ENCODE results near the gene PACRG. TPM values are rescaled to one million over a fixed set of nuclear protein-coding genes. Genes with fewer than 3 reads are reported as not detected.

Gene PACRG
- polyA plus RNA-seq, 1 donor: 1.5 TPM

GRCh38 chr6:162882801-162883481 is 155.2 kb downstream of the PACRG start:
- H3K4me3 ChIP-seq (ENCODE audit: low read length): no peak overlapping the region
- H3K36me3 ChIP-seq (ENCODE audit: control insufficient read depth, insufficient read depth, low read length): no peaks in the 10 kb centered on the region
- H3K27ac ChIP-seq (ENCODE audit: low read length): no peak overlapping the region
- DNase-seq: no peak
- whole genome bisulfite sequencing (ENCODE audit: insufficient coverage, low lambda C conversion rate): 100% methylated on average over 1 of the region's 8 CpGs
- H3K4me1 ChIP-seq (ENCODE audit: control insufficient read depth, insufficient read depth, low read length): no peaks in the 10 kb centered on the region
- H3K9me3 ChIP-seq (ENCODE audit: control insufficient read depth, low read depth, low read length): peaks cover 7% of the 10 kb centered on the region
- no peaks in the 10 kb centered on the region for H3K27me3 ChIP-seq (ENCODE audit: control insufficient read depth, insufficient read depth, low read length)

DNA sequence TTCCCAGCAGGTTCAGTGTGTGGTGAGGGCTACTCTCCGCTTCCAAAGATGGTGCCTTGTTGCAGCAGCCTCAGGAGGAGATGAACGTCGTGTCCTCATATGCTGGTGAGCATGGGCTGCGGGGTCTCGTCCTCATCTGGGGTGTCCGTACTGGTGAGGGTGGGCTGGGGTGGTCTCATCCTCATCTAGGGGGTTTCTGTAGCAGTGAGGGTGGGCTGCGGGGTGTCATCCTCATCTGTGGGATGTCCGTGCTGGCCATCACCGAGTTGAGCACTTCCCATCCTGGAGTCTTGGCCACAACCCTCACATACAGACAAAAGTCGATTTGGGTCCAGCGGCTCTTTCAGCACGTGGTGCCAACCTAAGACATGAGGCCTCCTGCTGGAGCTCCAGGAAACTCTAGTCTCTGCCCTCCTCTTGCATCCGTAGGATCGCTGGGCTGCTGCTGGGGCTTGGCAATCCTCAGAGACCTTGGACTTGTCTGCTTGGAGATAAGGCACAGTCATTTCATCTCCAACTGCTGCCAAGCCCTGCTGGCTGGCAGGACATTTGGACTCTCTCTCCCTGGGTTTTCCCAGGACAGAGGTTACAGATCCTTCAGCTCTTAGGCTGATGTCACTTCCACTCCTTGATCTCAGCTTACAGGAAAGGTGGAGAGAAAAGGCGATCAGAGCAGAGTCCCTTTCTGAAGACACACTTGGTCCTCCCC is 160.4 kb downstream of the PACRG start:
- H3K9me3 ChIP-seq (ENCODE audit: control insufficient read depth, low read depth, low read length): no peaks in the 10 kb centered on the region
- no peaks in the 10 kb centered on the region for H3K4me1 ChIP-seq (ENCODE audit: control insufficient read depth, insufficient read depth, low read length)
- no peaks in the 10 kb centered on the region for H3K27me3 ChIP-seq (ENCODE audit: control insufficient read depth, insufficient read depth, low read length)
- no peak overlapping the region for H3K4me3 ChIP-seq (ENCODE audit: low read length)
- DNase-seq: peak in 1 of 2 donors; percentile 3
- WGBS (ENCODE audit: insufficient coverage, low lambda C conversion rate): no CpG with 5 or more reads among the region's 15 CpGs
- H3K36me3 ChIP-seq (ENCODE audit: control insufficient read depth, insufficient read depth, low read length): no peaks in the 10 kb centered on the region
- H3K27ac ChIP-seq (ENCODE audit: low read length): no peak overlapping the region

- H3K4me1 ChIP-seq (ENCODE audit: control insufficient read depth, insufficient read depth, low read length): no peaks in the 10 kb centered on the region
- 38% methylated on average over 1 of the region's 1 CpG for whole genome bisulfite sequencing (ENCODE audit: insufficient coverage, low lambda C conversion rate)
- no peaks in the 10 kb centered on the region for H3K36me3 ChIP-seq (ENCODE audit: control insufficient read depth, insufficient read depth, low read length)
- H3K27ac ChIP-seq (ENCODE audit: low read length): no peak overlapping the region
- no peaks in the 10 kb centered on the region for H3K27me3 ChIP-seq (ENCODE audit: control insufficient read depth, insufficient read depth, low read length)
- DNase-seq: no peak
- H3K4me3 ChIP-seq (ENCODE audit: low read length): no peak overlapping the region
- H3K9me3 ChIP-seq (ENCODE audit: control insufficient read depth, low read depth, low read length): no peaks in the 10 kb centered on the region
Measured at GRCh38 chr6:162889303-162889702, 161.5 kb downstream of the PACRG start.

DNA sequence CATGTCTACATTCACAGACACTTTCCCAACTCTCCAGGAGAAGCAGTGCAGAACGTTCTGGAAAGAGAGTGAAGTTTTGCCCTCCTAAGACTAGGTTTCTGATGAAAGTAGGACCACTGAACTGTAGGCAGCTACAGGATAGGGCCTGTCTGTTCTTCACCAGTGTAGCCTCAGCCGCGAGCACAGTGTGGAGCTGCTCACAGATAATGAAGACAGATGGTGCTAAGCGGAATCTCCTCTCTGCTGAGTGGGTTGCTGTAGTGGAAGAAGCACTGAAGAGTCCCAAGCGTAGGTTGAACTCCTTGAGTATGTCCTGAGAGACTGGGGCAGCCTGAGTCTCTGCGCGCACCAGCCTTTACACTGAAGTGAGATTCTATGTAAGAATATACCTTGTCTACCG is 170.2 kb downstream of the PACRG start:
- no peak overlapping the region for H3K4me3 ChIP-seq (ENCODE audit: low read length)
- no peaks in the 10 kb centered on the region for H3K36me3 ChIP-seq (ENCODE audit: control insufficient read depth, insufficient read depth, low read length)
- H3K4me1 ChIP-seq (ENCODE audit: control insufficient read depth, insufficient read depth, low read length): no peaks in the 10 kb centered on the region
- H3K27ac ChIP-seq (ENCODE audit: low read length): no peak overlapping the region
- WGBS (ENCODE audit: insufficient coverage, low lambda C conversion rate): no CpG with 5 or more reads among the region's 8 CpGs
- H3K27me3 ChIP-seq (ENCODE audit: control insufficient read depth, insufficient read depth, low read length): no peaks in the 10 kb centered on the region
- H3K9me3 ChIP-seq (ENCODE audit: control insufficient read depth, low read depth, low read length): no peaks in the 10 kb centered on the region
- no peak for DNase-seq

DNA sequence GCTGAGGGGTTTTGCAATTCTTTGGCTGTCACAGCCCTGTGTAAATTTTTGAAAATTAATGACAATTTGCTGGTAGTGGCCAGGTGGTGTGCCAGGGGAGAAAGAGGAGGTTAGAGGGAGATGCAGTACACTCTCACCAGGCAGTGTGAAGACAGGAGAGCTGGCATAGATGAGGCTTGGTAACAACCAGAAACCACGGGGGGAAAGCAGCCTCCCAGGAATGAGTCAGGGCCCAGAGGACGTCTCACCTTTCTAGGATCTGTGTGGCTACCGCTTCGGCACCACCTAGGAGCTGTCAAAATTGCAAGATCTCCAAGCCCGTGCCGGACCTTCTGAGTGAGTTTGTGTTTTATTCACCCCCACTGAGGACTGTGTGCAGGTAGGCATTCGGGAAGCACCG is 171.4 kb downstream of the PACRG start:
- no peak for DNase-seq
- Histone ChIP-seq H3K27ac (ENCODE audit: low read length) (no peak overlapping the region), H3K27me3 (ENCODE audit: control insufficient read depth, insufficient read depth, low read length) (no peaks in the 10 kb centered on the region), H3K4me1 (ENCODE audit: control insufficient read depth, insufficient read depth, low read length) (no peaks in the 10 kb centered on the region), H3K9me3 (ENCODE audit: control insufficient read depth, low read depth, low read length) (no peaks in the 10 kb centered on the region), H3K36me3 (ENCODE audit: control insufficient read depth, insufficient read depth, low read length) (no peaks in the 10 kb centered on the region), H3K4me3 (ENCODE audit: low read length) (no peak overlapping the region)
- no CpG with 5 or more reads among the region's 8 CpGs for WGBS (ENCODE audit: insufficient coverage, low lambda C conversion rate)

DNA sequence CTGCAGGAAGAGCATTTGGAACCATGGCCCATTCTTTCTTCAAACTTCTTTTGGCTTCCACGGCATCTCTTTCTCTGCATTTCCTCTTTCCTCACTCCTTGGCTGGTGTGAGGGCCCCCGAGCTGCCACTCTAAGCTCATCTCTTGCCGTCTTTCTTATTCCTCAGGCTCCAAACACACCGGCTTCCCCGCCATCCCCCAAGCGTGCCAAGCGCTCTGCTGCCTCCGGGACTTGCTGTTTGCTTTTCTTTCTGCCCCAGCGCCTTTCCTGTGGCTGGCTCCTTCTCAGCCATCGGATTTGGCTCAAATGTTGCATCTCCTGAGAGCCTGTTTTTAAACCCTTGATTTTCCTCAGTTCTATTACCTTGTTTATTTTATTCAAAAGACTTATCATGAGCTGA is 172.7 kb downstream of the PACRG start:
- Histone ChIP-seq H3K36me3 (ENCODE audit: control insufficient read depth, insufficient read depth, low read length) (no peaks in the 10 kb centered on the region), H3K9me3 (ENCODE audit: control insufficient read depth, low read depth, low read length) (no peaks in the 10 kb centered on the region), H3K27ac (ENCODE audit: low read length) (no peak overlapping the region), H3K4me1 (ENCODE audit: control insufficient read depth, insufficient read depth, low read length) (no peaks in the 10 kb centered on the region), H3K4me3 (ENCODE audit: low read length) (no peak overlapping the region), H3K27me3 (ENCODE audit: control insufficient read depth, insufficient read depth, low read length) (no peaks in the 10 kb centered on the region)
- 100% methylated on average over 2 of the region's 10 CpGs for WGBS (ENCODE audit: insufficient coverage, low lambda C conversion rate)
- DNase-seq: no peak

- WGBS (ENCODE audit: insufficient coverage, low lambda C conversion rate): no CpG with 5 or more reads among the region's 9 CpGs
- H3K9me3 ChIP-seq (ENCODE audit: control insufficient read depth, low read depth, low read length): no peaks in the 10 kb centered on the region
- no peaks in the 10 kb centered on the region for H3K4me1 ChIP-seq (ENCODE audit: control insufficient read depth, insufficient read depth, low read length)
- H3K36me3 ChIP-seq (ENCODE audit: control insufficient read depth, insufficient read depth, low read length): no peaks in the 10 kb centered on the region
- DNase-seq: no peak
- no peaks in the 10 kb centered on the region for H3K27me3 ChIP-seq (ENCODE audit: control insufficient read depth, insufficient read depth, low read length)
- no peak overlapping the region for H3K27ac ChIP-seq (ENCODE audit: low read length)
- H3K4me3 ChIP-seq (ENCODE audit: low read length): no peak overlapping the region
Measured at GRCh38 chr6:162904069-162904663, 176.4 kb downstream of the PACRG start.

DNA sequence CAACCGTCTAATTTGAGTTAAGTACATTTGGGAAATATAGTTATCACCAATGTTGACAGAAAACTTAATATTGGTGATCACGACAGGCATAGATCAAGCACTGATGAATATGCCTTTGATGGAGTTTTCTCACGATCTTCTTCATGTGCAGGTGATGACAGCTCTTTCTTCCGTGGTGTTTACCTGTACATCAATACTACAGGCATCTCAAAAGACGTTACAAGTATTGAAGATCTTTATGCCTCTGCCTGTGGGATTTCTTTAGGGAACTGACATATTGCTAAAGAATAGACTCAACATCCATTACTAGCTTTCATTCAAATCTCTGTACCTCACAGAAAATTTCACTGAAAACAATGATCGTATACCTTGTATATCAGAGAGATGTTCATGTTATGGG is 178.7 kb downstream of the PACRG start:
- Histone ChIP-seq H3K9me3 (ENCODE audit: control insufficient read depth, low read depth, low read length) (no peaks in the 10 kb centered on the region), H3K36me3 (ENCODE audit: control insufficient read depth, insufficient read depth, low read length) (no peaks in the 10 kb centered on the region), H3K4me1 (ENCODE audit: control insufficient read depth, insufficient read depth, low read length) (no peaks in the 10 kb centered on the region), H3K27me3 (ENCODE audit: control insufficient read depth, insufficient read depth, low read length) (no peaks in the 10 kb centered on the region), H3K4me3 (ENCODE audit: low read length) (no peak overlapping the region), H3K27ac (ENCODE audit: low read length) (no peak overlapping the region)
- 90% methylated on average over 2 of the region's 6 CpGs for WGBS (ENCODE audit: insufficient coverage, low lambda C conversion rate)
- no peak for DNase-seq

DNA sequence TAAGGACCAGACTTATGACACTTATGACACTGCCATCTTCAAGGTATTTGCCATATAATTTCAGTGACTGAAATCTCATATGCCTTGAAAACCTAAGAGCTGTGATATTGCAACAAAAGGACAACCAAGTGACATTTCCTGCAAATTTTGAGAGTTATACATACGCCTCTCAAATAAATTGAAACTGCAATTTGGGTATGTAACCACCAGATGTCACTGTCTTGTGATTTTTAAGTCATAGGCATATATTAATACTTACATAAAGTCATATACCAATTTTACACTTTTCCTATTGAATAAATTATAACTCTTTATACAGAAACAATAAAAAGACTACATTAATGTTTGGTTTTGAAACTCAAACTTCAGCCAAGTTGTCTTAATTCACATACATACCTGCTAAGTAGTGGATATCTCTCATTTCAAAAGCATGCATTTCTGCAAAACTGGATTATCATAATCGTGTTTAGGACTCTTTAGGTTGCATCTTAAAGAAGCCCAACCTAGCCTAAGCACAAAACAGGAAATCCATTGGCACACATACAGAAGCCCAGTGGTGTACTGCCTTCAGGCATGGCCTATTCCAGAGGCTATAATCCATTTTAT is 180.2 kb downstream of the PACRG start:
- no peaks in the 10 kb centered on the region for H3K36me3 ChIP-seq (ENCODE audit: control insufficient read depth, insufficient read depth, low read length)
- H3K27me3 ChIP-seq (ENCODE audit: control insufficient read depth, insufficient read depth, low read length): no peaks in the 10 kb centered on the region
- no peaks in the 10 kb centered on the region for H3K9me3 ChIP-seq (ENCODE audit: control insufficient read depth, low read depth, low read length)
- H3K4me1 ChIP-seq (ENCODE audit: control insufficient read depth, insufficient read depth, low read length): no peaks in the 10 kb centered on the region
- no peak for DNase-seq
- H3K4me3 ChIP-seq (ENCODE audit: low read length): no peak overlapping the region
- no peak overlapping the region for H3K27ac ChIP-seq (ENCODE audit: low read length)
- WGBS (ENCODE audit: insufficient coverage, low lambda C conversion rate): 100% methylated on average over 1 of the region's 2 CpGs

- no peaks in the 10 kb centered on the region for H3K9me3 ChIP-seq (ENCODE audit: control insufficient read depth, low read depth, low read length)
Measured at GRCh38 chr6:162913206-162913605, 185.4 kb downstream of the PACRG start.

More at GRCh38 chr6:162913206-162913605, 185.4 kb downstream of the PACRG start:
- Histone ChIP-seq H3K27ac (ENCODE audit: low read length) (no peak overlapping the region), H3K4me1 (ENCODE audit: control insufficient read depth, insufficient read depth, low read length) (no peaks in the 10 kb centered on the region), H3K27me3 (ENCODE audit: control insufficient read depth, insufficient read depth, low read length) (no peaks in the 10 kb centered on the region), H3K4me3 (ENCODE audit: low read length) (no peak overlapping the region), H3K36me3 (ENCODE audit: control insufficient read depth, insufficient read depth, low read length) (no peaks in the 10 kb centered on the region)
- DNase-seq: no peak
- no CpG with 5 or more reads among the region's 5 CpGs for WGBS (ENCODE audit: insufficient coverage, low lambda C conversion rate)
